HK-2 (cell line): ENCODE measurements around the gene HIP1R.
A peak's percentile ranks its signal among the peaks of the same experiment; 100 is the strongest.

ENCODE experiments used
- DNase-seq: peaks from one replicate; pipeline ENCODE4 v3.0.0-alpha.2; 2018; ENCODE audit not compliant: unreplicated experiment

The HIP1R gene

GRCh38 chr12:122847516-122847836 is 12.2 kb downstream of the HIP1R start:
- DNase-seq = no peak

- DNase-seq = no peak
These were observed 12.7 kb downstream of the HIP1R start for GRCh38 chr12:122847921-122848421.

- DNase-seq = no peak
These were observed 13.5 kb downstream of the HIP1R start for GRCh38 chr12:122848471-122849351.

- no peak for DNase-seq
These were observed 14.2 kb downstream of the HIP1R start for GRCh38 chr12:122849352-122850047.

GRCh38 chr12:122850048-122850445 is 14.8 kb downstream of the HIP1R start:
- no peak for DNase-seq

GRCh38 chr12:122850695-122851350 is 15.6 kb downstream of the HIP1R start:
- DNase-seq = peak; percentile 54

- peak; percentile 76 for DNase-seq
These were observed 16.6 kb downstream of the HIP1R start for GRCh38 chr12:122851820-122852219.

- DNase-seq = no peak
These were observed 17.3 kb downstream of the HIP1R start for GRCh38 chr12:122852336-122853275.

- DNase-seq = no peak
These were observed 18.5 kb downstream of the HIP1R start for GRCh38 chr12:122853582-122854245.

GRCh38 chr12:122854554-122854953 is 19.3 kb downstream of the HIP1R start:
- DNase-seq = no peak

GRCh38 chr12:122855071-122855829 is 20.0 kb downstream of the HIP1R start:
- no peak for DNase-seq

GRCh38 chr12:122855928-122856831 is 20.9 kb downstream of the HIP1R start:
- no peak for DNase-seq

- no peak for DNase-seq
These were observed 21.9 kb downstream of the HIP1R start for GRCh38 chr12:122856999-122857671.

- no peak for DNase-seq
These were observed 22.9 kb downstream of the HIP1R start for GRCh38 chr12:122858171-122858570.

GRCh38 chr12:122858591-122859302 is 23.5 kb downstream of the HIP1R start:
- DNase-seq = no peak

GRCh38 chr12:122859303-122860039 is 24.2 kb downstream of the HIP1R start:
- no peak for DNase-seq
